Measurements from ENCODE around the gene DYNC1LI2. TPM values are rescaled to one million over a fixed set of nuclear protein-coding genes. Genes with fewer than 3 reads are reported as not detected.

The DYNC1LI2 gene
- total RNA-seq, 2 donors from 2014 or later, result 76.9 to 89.6 TPM

DNA sequence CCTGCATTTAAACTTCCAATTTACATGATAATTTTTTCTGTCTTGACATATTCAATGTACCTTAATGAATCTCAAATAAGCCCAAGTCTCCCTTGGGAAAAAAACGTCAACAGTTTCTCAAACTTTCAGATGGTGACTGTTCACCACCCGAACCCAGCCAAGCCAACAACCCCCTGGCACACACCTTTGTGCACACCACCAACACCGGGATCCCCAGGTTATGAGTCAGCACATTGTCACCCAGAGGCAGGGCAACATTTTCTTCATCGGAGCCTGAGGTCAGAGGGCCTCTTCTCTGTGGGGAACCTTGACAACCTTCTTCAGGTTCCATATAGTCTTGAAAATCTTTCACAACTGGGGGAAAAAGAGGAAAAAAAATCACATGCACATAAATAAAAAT, 15.5 kb downstream of the DYNC1LI2 start:
- peaks cover 0 to 21% of the 10 kb centered on the region in 2 donors for H3K4me1 ChIP-seq
- peaks cover 80% of the 10 kb centered on the region for H3K36me3 ChIP-seq
- no peaks in the 10 kb centered on the region for H3K27me3 ChIP-seq
- DNase-seq (ENCODE audit: low spot score), result no peak
- TF ChIP-seq, protein P1, sequence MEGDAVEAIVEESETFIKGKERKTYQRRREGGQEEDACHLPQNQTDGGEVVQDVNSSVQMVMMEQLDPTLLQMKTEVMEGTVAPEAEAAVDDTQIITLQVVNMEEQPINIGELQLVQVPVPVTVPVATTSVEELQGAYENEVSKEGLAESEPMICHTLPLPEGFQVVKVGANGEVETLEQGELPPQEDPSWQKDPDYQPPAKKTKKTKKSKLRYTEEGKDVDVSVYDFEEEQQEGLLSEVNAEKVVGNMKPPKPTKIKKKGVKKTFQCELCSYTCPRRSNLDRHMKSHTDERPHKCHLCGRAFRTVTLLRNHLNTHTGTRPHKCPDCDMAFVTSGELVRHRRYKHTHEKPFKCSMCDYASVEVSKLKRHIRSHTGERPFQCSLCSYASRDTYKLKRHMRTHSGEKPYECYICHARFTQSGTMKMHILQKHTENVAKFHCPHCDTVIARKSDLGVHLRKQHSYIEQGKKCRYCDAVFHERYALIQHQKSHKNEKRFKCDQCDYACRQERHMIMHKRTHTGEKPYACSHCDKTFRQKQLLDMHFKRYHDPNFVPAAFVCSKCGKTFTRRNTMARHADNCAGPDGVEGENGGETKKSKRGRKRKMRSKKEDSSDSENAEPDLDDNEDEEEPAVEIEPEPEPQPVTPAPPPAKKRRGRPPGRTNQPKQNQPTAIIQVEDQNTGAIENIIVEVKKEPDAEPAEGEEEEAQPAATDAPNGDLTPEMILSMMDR (IDR thresholded peaks at IDR 0.05), result no peak
- H3K9me3 ChIP-seq, result no peaks in the 10 kb centered on the region
- H3K27ac ChIP-seq, result no peak overlapping the region
- H3K4me3 ChIP-seq, result no peak overlapping the region

DNA sequence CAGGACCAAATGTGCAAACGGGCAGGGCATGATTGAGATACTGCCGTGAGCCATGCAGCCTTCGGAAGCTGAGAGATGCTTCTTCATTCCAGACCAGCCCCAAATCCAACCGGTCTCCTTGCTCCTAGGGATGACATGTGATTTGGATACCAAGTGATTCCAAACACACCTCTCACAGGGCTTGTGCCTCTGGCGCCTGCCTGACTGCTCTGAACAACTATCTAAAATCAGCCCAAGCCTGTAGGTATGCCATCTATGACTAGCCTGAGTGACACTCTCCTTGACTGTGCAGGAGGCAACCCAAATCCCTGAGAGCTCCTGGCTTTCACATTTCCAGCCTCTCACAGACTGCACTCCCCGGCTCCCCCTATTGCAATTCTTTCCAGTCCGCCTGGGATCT, 20.3 kb downstream of the DYNC1LI2 start:
- Histone ChIP-seq H3K36me3 (peaks cover 80% of the 10 kb centered on the region), H3K4me1 (peaks cover 0 to 9% of the 10 kb centered on the region in 2 donors), H3K9me3 (no peaks in the 10 kb centered on the region), H3K27me3 (no peaks in the 10 kb centered on the region), H3K27ac (no peak overlapping the region), H3K4me3 (no peak overlapping the region)
- TF ChIP-seq, protein P1 (IDR thresholded peaks at IDR 0.05), result no peak
- no peak for DNase-seq (ENCODE audit: low spot score)

DNA sequence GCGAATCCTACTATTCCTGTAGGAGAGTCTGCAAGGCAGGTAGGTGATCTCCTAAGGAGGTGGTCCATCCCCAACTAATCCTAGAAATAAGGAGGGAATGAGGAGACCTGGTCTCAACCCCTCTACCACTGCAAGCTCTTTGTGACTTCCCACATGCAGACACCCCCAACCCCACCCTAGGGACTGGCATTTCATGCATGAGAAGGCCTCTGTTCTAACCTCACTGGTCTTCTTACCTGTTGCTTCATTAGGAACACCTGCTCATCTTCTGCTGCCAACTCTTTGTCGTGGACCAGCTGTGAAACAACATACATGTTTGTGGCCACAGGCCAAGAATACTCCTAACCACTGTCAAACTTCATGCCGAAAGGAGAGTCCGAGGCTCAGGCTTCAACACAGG, 22.6 kb downstream of the DYNC1LI2 start:
- TF ChIP-seq, protein P1 (IDR thresholded peaks at IDR 0.05), result no peak
- H3K27me3 ChIP-seq, result no peaks in the 10 kb centered on the region
- peaks cover 82% of the 10 kb centered on the region for H3K36me3 ChIP-seq
- no peaks in the 10 kb centered on the region for H3K9me3 ChIP-seq
- no peak overlapping the region for H3K27ac ChIP-seq
- no peak for DNase-seq (ENCODE audit: low spot score)
- H3K4me3 ChIP-seq, result no peak overlapping the region
- peaks cover 0 to 9% of the 10 kb centered on the region in 2 donors for H3K4me1 ChIP-seq

DNA sequence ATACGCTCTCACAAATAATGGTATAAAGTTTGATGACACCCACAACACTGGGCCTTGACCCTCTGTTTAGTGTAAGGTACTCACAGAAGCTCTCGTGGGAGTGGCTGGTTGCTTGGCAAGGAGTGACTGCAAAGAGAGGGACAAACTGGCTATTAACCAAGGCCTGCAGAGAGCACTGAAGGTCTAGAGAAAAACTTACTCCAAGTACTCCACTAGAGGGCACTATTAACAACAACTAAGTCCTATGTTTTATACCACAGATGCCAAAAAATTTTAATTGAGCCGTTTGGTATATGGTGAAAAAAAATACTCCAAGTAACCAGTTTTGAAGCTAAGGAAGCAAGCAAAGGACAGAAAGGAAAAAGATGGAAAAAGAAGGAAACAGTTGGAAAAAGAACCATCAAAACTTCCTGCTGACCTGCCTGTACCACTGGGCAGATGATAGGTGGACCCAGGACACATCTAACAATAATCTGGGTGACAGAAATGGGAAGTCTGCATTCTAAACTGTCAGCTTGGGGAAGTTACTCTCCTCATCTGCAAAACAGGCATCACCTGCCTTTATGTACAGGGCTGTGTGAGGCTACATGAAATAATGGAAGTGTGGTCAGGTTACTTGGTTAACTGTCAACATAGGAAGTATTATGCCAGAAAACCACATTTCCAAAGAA, 23.2 kb downstream of the DYNC1LI2 start:
- H3K27me3 ChIP-seq, result no peaks in the 10 kb centered on the region
- no peak for DNase-seq (ENCODE audit: low spot score)
- no peak overlapping the region for H3K4me3 ChIP-seq
- H3K36me3 ChIP-seq, result peaks cover 82% of the 10 kb centered on the region
- no peaks in the 10 kb centered on the region for H3K9me3 ChIP-seq
- no peak overlapping the region for H3K27ac ChIP-seq
- TF ChIP-seq, protein P1 (IDR thresholded peaks at IDR 0.05), result peak; percentile 48 to 79
- peaks cover 0 to 9% of the 10 kb centered on the region in 2 donors for H3K4me1 ChIP-seq

DNA sequence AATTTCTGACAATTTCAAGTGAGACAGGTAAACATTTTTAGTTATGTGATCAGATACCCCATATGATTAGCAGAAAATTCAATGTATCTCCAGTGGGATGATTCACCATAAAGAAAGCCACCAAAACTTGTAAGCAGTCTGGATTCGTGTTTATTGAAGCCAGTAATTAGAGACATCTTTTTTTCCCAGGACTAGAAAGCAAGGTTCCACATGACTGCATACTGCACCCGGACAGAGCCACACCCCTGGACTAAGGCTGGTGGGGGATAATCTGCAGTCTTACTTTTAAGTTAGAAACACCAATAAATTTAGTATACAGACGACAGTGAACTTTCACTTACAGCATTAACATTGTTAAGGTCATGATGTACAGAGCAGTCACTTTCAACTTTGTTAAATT, 30.6 kb downstream of the DYNC1LI2 start:
- Histone ChIP-seq H3K4me1 (no peaks in the 10 kb centered on the region), H3K36me3 (peaks cover 44% of the 10 kb centered on the region), H3K4me3 (no peak overlapping the region), H3K27ac (no peak overlapping the region), H3K9me3 (no peaks in the 10 kb centered on the region), H3K27me3 (no peaks in the 10 kb centered on the region)
- TF ChIP-seq, protein P1 (IDR thresholded peaks at IDR 0.05), result no peak
- DNase-seq (ENCODE audit: low spot score), result no peak

DNA sequence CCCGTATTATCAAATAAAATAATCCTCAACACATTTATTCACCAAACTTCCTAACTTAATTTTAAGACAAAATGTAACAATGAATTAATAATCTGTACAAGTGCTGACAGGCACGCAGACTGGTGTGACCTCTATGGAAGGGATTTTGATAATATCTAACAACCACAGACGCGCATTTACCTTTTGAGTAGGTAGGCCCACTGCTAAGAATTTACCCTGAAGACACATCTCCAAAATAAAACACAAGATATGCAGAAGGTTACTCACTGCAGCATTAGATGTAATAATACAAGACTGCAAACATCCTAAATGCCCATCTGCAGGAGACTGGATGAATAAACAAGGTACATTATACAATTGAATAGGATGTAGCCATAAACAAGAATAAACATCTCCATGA, 32.2 kb downstream of the DYNC1LI2 start:
- no peaks in the 10 kb centered on the region for H3K4me1 ChIP-seq
- no peak for DNase-seq (ENCODE audit: low spot score)
- TF ChIP-seq, protein P1 (IDR thresholded peaks at IDR 0.05), result no peak
- no peak overlapping the region for H3K4me3 ChIP-seq
- H3K27ac ChIP-seq, result no peak overlapping the region
- H3K36me3 ChIP-seq, result peaks cover 29% of the 10 kb centered on the region
- no peaks in the 10 kb centered on the region for H3K27me3 ChIP-seq
- no peaks in the 10 kb centered on the region for H3K9me3 ChIP-seq

Measured in right atrium auricular region (tissue), 2 donors.